Breast epithelium (tissue), 4 donors: ENCODE data around the gene TMEM145. TPM values are rescaled to one million over a fixed set of nuclear protein-coding genes. Genes with fewer than 3 reads are reported as not detected.
"Not testable (repeated sequence)": the region's sequence is repeated elsewhere in the genome, so short reads cannot be mapped to it uniquely, and the experiment has no call there.

Experiments used
- DNase-seq, 2 donors: peaks; one replicate each; pipeline ENCODE4 v3.0.0-alpha.2; 2019; ENCODE audit warnings: low spot score in 2 of 2
- H3K27ac ChIP-seq, 2 donors: fragments of 200-600 bp; sonication (generic) in 1 of 2; one replicate each; pipeline ENCODE4 v1.5.1; 2016 to 2019; ENCODE audit warnings: mild to moderate bottlenecking in 1 of 2
- H3K27me3 ChIP-seq, 2 donors: fragments of 200-600 bp; sonication (generic) in 1 of 2; one replicate each; pipeline versions ENCODE4 v1.5.1 to v1.6.0; 2017 to 2019; ENCODE audit warnings: control low read depth in 1 of 2, mild to moderate bottlenecking in 1 of 2
- H3K36me3 ChIP-seq: fragments of 200-600 bp; one replicate; pipeline ENCODE4 v1.5.1; 2019
- H3K4me1 ChIP-seq, 2 donors: fragments of 200-600 bp; sonication (generic); one replicate each; pipeline ENCODE4 v1.5.1; 2016 to 2019; ENCODE audit warnings: control low read depth in 1 of 2
- H3K4me3 ChIP-seq, 3 donors: fragments of 200-600 bp; sonication (generic); 1 replicate in 2 of 3; 2 replicates in 1 of 3; pipeline ENCODE4 v1.5.1; 2016 to 2019; ENCODE audit warnings: mild to moderate bottlenecking in 3 of 3, moderate library complexity in 2 of 3
- H3K9me3 ChIP-seq, 2 donors: fragments of 200-600 bp; sonication (generic) in 1 of 2; one replicate each; pipeline ENCODE4 v1.5.1; 2016 to 2019; ENCODE audit warnings: control low read depth in 1 of 2
- CTCF ChIP-seq, 3 donors: fragments of 450-650 bp; IDR thresholded peaks; one replicate each; pipeline ENCODE4 v1.5.1; 2016 to 2017; ENCODE audit warnings: antibody characterized with exemption in 3 of 3, mild to moderate bottlenecking in 3 of 3, moderate library complexity in 3 of 3
- POLR2A ChIP-seq: fragments of 450-650 bp; IDR thresholded peaks from one replicate; pipeline ENCODE4 v1.6.1; 2016; ENCODE audit warnings: antibody characterized with exemption, mild to moderate bottlenecking, moderate library complexity
- POLR2AphosphoS5 ChIP-seq, 3 donors: sonication (generic); formaldehyde crosslinking; IDR thresholded peaks; one replicate each; pipeline ENCODE4 v1.6.1; 2017; ENCODE audit warnings: antibody characterized with exemption in 3 of 3
- intact Hi-C: fragments of 100-400 bp; cut with DNase I; formaldehyde crosslinking; loops from one replicate; pipeline ENCODE4 v1.15.1; 2023; ENCODE audit warnings: low total_unique reads
- total RNA-seq, 3 donors: library from RNA; depleted of rRNA; stranded (reverse); fragments of >200 nt; gene quantifications; one replicate each; pipeline ENCODE4 v1.1.0, GENCODE V29; 2016

TMEM145 gene
- under 1 TPM in 2 of 3 donors, not detected in 1; 0.33 to 0.59 TPM for total RNA-seq

DNA sequence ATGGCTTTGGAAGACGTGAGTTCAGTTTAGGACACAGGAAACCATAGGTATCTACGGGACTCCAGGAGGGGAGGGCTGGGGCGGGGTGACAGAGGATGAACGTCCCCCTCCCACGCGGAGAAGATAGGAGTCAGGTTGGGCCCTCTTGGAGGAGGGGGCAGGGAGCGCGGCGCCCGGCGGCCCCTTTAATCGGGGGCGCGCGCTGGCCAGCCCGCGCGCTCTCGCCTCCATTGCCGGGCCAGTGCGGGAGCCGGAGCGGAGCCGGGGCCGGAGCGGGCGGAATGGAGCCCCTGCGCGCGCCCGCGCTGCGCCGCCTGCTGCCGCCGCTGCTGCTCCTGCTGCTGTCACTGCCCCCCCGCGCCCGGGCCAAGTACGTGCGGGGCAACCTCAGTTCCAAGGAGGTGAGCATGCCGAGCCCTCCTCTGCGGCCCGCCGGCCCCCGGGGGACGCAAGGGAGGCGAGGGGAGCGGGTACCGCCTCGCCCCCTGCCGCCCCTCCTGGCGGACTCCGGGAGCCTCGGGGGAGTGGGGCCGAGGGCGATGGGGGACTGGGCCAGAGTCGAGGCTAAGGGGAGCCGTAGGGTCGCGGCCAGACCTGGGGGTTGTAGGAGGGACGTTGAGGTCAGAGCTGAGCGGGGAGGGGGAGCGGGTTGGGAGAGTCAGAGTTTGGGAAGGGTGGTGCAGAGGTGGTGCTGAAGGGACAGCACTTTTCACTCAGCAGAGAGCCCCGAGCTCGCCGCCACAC is at the start of gene TMEM145:
TSS of gene TMEM145 (plus strand) at position 214 of the 744 bp plus-strand sequence. CDS start at position 282, 68 bp downstream.
- Histone ChIP-seq H3K4me3 (peak within 1 kb of the TSS; percentile 21 to 64 (median 55)), H3K9me3 (no peaks in the 10 kb centered on the region), H3K36me3 (no peaks in the 10 kb centered on the region), H3K27ac (no peak within 1 kb of the TSS), H3K4me1 (no peaks in the 10 kb centered on the region), H3K27me3 (no peaks in the 10 kb centered on the region)
- intact Hi-C loops: loop anchor here (2.0 kb wide), 1 partner anchor 64 kb away; no protein-coding TSS in a partner anchor
- TF ChIP-seq CTCF (IDR thresholded peaks at IDR 0.05) (peak in 2 of 3 donors; percentile 13 to 17), POLR2AphosphoS5 (IDR thresholded peaks at IDR 0.05) (no peak)
- no peak for DNase-seq

DNA sequence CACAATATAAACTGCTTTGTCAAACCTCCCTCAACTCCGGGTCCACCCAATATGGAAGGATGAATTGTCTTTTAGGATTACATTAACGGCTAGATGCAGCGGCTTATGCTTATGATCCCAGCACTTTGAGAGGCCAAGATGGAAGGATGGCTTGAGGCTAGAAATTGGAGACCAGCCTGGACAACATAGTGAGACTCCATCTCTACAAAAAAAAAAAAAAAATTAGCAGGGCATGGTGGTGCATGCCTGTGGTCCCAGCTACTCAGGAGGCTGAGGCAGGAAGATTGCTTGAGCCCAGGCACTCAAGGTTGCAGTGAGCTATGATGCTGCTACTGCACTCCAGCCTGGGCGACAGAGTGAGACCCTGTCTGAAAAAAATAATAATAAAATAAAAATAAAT is 47.0 kb upstream of the TMEM145 start:
- H3K27me3 ChIP-seq, intact Hi-C loops: not testable (repeated sequence)

DNA sequence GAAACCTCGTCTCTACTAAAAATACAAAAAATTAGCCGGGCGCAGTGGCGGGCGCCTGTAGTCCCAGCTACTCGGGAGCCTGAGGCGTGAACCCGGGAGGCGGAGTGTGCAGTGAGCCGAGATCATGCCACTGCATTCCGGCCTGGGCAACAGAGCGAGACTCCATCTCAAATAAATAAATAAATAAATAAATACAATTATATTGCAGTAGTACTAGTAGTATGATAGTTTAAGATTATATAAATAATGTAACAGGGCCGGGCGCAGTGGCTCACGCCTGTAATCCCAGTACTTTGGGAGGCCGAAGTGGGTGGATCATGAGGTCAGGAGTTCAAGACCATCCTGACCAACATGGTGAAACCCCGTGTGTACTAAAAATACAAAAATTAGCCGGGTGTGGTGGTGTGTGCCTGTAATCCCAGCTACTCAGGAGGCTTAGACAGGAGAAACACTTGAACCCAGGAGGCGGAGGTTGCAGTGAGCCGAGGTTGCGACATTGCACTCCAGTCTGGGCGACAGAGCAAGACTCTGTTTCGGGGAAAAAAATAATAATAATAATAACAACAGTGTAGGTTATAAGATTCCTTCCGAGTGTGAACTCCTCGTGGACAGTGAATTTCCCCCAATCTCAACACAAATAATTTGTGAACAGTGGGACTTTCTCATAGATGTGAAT is 46.0 kb upstream of the TMEM145 start:
- intact Hi-C loops, DNase-seq, H3K27me3 ChIP-seq, H3K36me3 ChIP-seq, H3K9me3 ChIP-seq, H3K4me3 ChIP-seq: not testable (repeated sequence)
- peaks cover 13% of the 10 kb centered on the region in 2 donors for H3K4me1 ChIP-seq
- H3K27ac ChIP-seq: peak overlapping the region in 1 of 2 donors; percentile 100

More for the DNA sequence above, 47.0 kb upstream of the TMEM145 start:
- not testable (repeated sequence) for H3K9me3 ChIP-seq, DNase-seq, H3K36me3 ChIP-seq, H3K27ac ChIP-seq, H3K4me3 ChIP-seq
- H3K4me1 ChIP-seq: peaks cover 7 to 11% of the 10 kb centered on the region in 2 donors

DNA sequence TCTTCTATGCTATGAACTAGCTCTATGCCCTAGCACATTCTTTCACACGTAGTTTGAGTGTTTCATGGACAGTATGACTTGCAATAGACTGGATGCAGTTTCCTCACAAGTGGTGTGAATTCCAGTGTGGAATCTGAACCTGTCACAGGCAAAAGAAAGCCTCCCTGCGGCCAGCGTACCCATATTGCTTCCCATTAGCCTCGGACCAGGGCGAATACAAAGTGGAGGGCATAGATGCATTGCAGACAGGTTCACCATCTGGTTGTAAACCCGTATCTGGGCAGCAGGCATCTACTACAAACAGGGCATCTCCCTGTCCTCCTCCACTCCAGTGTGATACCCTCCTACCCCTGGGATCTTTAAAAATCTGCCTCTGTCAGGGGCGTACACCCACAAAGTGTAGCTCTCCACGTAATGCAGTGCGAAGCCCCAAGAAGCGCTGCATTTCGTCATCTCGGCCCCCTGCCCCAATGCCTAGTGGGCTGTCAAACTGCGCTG is 45.4 kb upstream of the TMEM145 start:
- peak in 1 of 2 donors; percentile 36 for DNase-seq

GRCh38 chr19:42268142-42268703 is 44.9 kb upstream of the TMEM145 start:
- Histone ChIP-seq H3K9me3 (no peaks in the 10 kb centered on the region), H3K27me3 (no peaks in the 10 kb centered on the region), H3K36me3 (no peaks in the 10 kb centered on the region), H3K4me1 (peaks cover 13% of the 10 kb centered on the region in 2 donors), H3K27ac (peak overlapping the region; percentile 97 to 100), H3K4me3 (peak overlapping the region; percentile 64 to 70 (median 68))
- DNase-seq: peak; percentile 99 to 100
- peak; percentile 8 to 21 (median 17) for TF ChIP-seq CTCF (IDR thresholded peaks at IDR 0.05)
- TF ChIP-seq POLR2AphosphoS5 (IDR thresholded peaks at IDR 0.05): peak; percentile 91 to 96 (median 92)
- TF ChIP-seq POLR2A: peak; percentile 72
- intact Hi-C loops: no loop called here

More for the DNA sequence above, 45.4 kb upstream of the TMEM145 start:
- TF ChIP-seq POLR2A (no peak), CTCF (IDR thresholded peaks at IDR 0.05) (peak in 1 of 3 donors; percentile 30)
- no peaks in the 10 kb centered on the region for H3K36me3 ChIP-seq
- H3K27ac ChIP-seq: peak overlapping the region; percentile 97 to 100
- H3K4me1 ChIP-seq: peaks cover 13% of the 10 kb centered on the region in 2 donors
- no peaks in the 10 kb centered on the region for H3K27me3 ChIP-seq
- H3K4me3 ChIP-seq: peak overlapping the region; percentile 64 to 70 (median 68)
- no peaks in the 10 kb centered on the region for H3K9me3 ChIP-seq
- intact Hi-C loops: no loop called here
